Stimulated activated memory B cell treated with anti-CD40 and anti-IgM and Interleukin-4, amounts not matched to agents 10 μg/mL and 1 μg/mL and 100 μg/mL, for 72 hours (primary cell): ENCODE measurements around the gene RGS3.
A peak's percentile ranks its signal among the peaks of the same experiment; 100 is the strongest.

Source experiments
- ATAC-seq: fragments of 150-1000 bp; cut with Tn5 transposase; 2 replicates; pipeline ENCODE4 v1.10.0; 2021
- H3K27ac Mint-ChIP-seq: one replicate; pipeline ENCODE4 v1.8.0; 2022; ENCODE audit warnings: mild to moderate bottlenecking, mixed read lengths
- H3K27me3 Mint-ChIP-seq: one replicate; pipeline ENCODE4 v1.8.0; 2022; ENCODE audit warnings: mixed read lengths
- H3K36me3 Mint-ChIP-seq: one replicate; pipeline ENCODE4 v1.8.0; 2022; ENCODE audit warnings: mixed read lengths
- H3K4me1 Mint-ChIP-seq: one replicate; pipeline ENCODE4 v1.8.0; 2022; ENCODE audit warnings: mixed read lengths
- H3K4me3 Mint-ChIP-seq: one replicate; pipeline ENCODE4 v1.8.0; 2022; ENCODE audit warnings: mild to moderate bottlenecking, moderate library complexity, mixed read lengths
- H3K9me3 Mint-ChIP-seq: one replicate; pipeline ENCODE4 v1.8.0; 2022; ENCODE audit warnings: mixed read lengths

Gene RGS3

DNA sequence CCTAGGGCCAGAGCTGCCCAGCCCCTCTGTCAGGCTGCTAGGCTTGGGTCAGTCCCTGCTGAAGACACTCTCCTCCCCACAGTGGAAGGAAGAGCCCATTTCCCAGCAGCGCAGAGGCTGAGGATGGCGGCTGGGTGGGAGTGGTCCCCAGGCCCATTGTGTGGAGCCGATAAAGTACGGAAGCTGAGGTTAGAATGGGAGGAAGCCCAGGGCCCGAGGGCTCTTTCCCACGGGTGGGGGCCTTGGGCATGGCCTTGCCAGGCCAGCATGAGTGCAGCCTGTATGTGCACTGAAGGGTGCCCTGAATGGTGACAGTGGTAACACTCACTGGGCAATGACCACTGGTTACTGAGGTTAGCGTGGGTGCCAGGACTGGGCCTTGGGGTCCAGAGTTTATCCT is 125.9 kb downstream of the RGS3 start:
- peaks cover 38% of the 10 kb centered on the region for H3K36me3 Mint-ChIP-seq
- ATAC-seq = no peak
- H3K27ac Mint-ChIP-seq = peak overlapping the region; percentile 64
- H3K27me3 Mint-ChIP-seq = no peaks in the 10 kb centered on the region
- peaks cover 71% of the 10 kb centered on the region for H3K4me1 Mint-ChIP-seq
- no peak overlapping the region for H3K4me3 Mint-ChIP-seq
- H3K9me3 Mint-ChIP-seq = no peaks in the 10 kb centered on the region

DNA sequence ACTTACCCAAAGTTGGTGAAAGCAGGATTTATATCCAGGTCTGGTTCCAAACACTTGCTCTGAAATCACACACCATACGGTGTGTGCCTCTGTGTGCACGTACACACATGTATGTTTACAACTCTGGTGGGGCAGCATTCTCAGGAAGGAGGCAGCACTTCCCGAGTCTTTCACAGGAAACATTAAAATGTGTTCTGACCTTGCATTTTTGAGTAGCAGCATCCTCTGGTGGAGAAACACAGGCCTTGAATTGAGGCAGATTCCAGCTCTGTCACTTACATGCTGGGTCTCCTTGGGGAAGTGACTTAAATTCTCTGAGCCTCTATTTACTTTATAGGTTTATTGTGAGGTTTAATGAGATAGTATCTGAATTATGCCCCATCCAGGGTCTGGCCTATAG is 126.4 kb downstream of the RGS3 start:
- no peaks in the 10 kb centered on the region for H3K27me3 Mint-ChIP-seq
- H3K4me3 Mint-ChIP-seq = no peak overlapping the region
- ATAC-seq = no peak
- H3K9me3 Mint-ChIP-seq = no peaks in the 10 kb centered on the region
- no peak overlapping the region for H3K27ac Mint-ChIP-seq
- H3K36me3 Mint-ChIP-seq = peaks cover 37% of the 10 kb centered on the region
- peaks cover 68% of the 10 kb centered on the region for H3K4me1 Mint-ChIP-seq

DNA sequence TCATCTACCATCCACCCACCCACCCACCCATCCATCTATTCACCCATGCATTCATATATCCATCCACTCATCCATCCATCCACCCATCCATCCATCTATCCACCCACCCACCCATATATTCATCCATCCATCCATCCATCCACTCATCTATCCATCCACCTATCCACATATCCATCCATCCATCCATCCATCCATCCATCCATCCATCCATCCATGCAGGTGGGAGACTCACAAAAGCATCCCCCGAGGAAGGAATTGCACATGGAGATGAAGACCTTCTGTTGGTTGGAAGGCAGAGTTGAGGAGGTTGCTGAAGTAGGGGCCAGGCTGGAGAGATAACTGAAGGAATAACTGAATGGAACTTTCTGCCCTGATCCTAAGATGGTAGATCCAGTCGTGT is 126.9 kb downstream of the RGS3 start:
- H3K27me3 Mint-ChIP-seq = no peaks in the 10 kb centered on the region
- H3K36me3 Mint-ChIP-seq = peaks cover 37% of the 10 kb centered on the region
- peaks cover 72% of the 10 kb centered on the region for H3K4me1 Mint-ChIP-seq
- no peak overlapping the region for H3K27ac Mint-ChIP-seq
- no peaks in the 10 kb centered on the region for H3K9me3 Mint-ChIP-seq
- ATAC-seq = no peak
- H3K4me3 Mint-ChIP-seq = no peak overlapping the region

DNA sequence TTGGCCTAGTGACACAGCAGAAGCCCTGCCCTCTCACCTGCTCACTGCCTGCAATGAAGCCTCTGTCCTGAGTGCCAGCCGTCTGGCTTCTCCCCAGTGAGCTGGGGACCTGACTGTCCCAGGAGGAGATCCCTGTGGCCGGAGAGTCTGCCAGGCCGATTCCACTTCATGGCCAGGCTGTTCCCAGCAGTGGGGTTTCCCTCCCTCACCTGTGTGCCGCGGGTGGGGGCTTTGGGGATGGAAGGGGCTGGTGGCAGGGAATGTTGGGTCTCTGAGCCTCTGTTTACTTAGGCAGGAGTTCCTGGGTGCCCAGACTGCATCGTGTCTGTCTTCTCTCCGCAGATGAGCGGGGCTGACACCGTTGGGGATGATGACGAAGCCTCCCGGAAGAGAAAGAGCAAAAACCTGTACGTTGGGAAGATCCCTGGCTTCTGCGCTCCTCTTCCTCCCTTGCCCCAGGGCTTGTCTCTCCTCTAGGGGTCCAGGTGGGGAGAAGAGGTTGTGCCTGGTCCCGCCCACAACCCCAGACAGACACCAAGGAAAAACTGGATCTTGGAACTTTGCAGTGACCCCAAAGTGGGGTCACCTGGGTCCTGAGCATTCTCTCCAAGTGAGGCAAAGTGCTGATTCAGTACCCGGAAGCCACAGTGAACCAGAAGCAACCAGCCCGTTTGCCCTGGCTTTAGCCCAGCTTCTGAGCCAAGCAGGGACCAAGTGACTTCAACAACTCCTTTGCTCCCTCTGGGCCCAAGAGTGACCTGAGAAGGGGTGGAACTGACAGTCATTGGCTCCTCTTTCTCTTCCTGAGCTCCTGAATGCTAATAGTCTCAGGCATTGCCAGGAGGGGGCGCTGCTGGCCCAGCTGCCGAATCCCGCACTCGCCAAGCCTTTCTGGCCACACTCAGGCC is 127.7 kb downstream of the RGS3 start:
- Mint-ChIP-seq H3K27me3 (no peaks in the 10 kb centered on the region), H3K4me1 (peaks cover 68% of the 10 kb centered on the region), H3K9me3 (no peaks in the 10 kb centered on the region), H3K27ac (peak overlapping the region; percentile 48), H3K36me3 (peaks cover 37% of the 10 kb centered on the region), H3K4me3 (no peak overlapping the region)
- peak; percentile 76 for ATAC-seq

DNA sequence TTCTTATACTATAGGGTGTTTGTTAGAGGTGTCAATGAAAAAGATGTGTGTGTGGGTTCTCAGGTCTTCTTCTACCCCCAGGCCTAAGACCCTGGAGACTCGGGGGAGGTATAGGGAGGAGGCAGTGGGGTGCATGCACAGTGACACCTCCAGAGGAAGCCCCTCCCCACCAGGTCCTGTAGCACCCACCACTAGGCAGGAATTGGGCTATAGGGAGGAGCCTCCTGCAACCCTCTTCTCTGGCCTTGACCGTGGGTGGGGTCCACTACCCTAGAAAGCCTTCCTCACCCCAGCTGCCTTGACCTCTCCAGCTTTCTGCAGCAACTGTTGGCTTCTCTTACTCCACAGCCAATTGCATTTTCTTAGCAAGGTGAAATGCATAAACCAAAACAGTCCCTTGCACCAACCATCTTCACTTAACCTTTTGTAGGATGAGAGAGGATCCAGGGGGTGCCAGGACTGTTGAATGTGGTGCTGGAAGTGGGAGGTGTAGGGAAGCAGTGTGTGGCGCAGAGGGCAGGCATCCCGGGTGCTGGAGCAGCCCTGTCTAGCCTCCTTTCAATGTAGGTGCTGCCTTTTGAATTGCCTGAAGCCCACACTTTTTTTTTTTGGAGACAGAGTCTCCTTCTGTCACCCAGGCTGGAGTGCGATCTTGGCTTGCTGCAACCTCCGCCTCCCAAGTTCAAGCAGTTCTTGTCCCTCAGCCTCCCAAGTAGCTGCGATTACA is 128.5 kb downstream of the RGS3 start:
- Mint-ChIP-seq H3K27ac (peak overlapping the region; percentile 77), H3K4me3 (no peak overlapping the region), H3K4me1 (peaks cover 63% of the 10 kb centered on the region), H3K27me3 (no peaks in the 10 kb centered on the region), H3K9me3 (no peaks in the 10 kb centered on the region), H3K36me3 (peaks cover 38% of the 10 kb centered on the region)
- ATAC-seq = no peak

DNA sequence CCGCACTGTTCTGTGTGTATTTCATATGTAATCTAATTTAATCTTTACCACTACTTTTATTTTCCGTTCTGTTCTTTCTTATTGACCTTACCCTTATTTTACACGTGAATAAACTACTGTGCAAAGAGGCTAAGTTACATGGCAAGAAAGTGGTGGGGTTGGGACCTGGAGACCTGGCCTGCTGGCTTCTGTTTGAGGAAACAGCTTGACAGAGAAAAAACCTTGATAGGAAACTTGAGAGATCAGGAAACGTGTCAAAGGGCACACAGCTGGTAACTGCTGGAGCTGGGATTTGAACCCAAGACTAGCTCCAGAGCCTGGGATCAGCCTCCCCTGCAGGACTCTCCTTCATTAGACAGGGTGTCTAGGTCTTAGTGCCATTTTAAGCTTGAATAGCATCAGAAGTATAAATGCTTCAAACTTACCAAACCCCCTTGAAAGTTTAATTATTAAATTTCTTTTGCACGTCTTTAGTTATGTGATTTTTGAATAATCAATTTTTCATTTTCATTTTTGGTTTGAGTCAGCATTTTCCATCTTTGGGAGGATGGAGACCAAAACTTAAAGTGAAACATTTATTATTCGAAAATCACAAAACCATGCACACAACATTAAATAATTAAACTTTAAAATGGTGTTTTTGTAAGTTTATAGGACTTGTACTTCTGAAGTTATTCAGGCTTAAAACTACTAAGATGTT is 129.5 kb downstream of the RGS3 start:
- Mint-ChIP-seq H3K36me3 (peaks cover 48% of the 10 kb centered on the region), H3K4me1 (peaks cover 63% of the 10 kb centered on the region), H3K27me3 (no peaks in the 10 kb centered on the region), H3K9me3 (no peaks in the 10 kb centered on the region), H3K4me3 (no peak overlapping the region), H3K27ac (peak overlapping the region; percentile 77)
- no peak for ATAC-seq

DNA sequence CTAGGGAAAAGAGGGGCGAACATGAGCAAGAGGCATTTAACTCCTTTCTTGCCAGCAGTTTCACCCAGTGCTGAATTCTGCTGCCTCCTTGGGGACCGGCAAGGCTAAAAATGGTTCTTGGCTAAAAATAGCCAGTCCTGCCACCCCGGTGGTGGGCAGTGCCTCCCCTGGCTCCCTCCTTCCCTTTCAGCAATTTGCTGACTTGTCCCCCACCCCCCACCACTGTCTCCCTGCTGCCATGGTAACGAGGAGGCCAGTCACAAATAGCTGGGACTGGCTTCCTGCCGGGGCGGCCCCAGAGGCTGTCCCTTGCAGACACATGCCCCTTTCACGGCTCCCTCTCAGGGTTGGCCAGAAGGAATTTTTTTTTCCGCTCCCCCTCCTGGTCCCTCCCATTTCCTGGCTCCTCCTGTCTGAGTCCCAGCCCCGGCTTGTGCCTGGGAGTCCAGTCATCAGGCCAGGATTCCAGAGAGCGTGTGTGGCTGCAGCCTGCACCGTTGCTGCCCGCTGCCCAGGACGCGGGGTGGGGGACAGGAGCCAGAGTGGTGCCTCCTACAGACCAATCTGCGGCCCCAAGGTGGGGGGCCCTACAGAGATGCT is 130.3 kb downstream of the RGS3 start:
- H3K9me3 Mint-ChIP-seq = no peaks in the 10 kb centered on the region
- H3K27me3 Mint-ChIP-seq = no peaks in the 10 kb centered on the region
- H3K36me3 Mint-ChIP-seq = peaks cover 53% of the 10 kb centered on the region
- peaks cover 63% of the 10 kb centered on the region for H3K4me1 Mint-ChIP-seq
- peak overlapping the region; percentile 80 for H3K4me3 Mint-ChIP-seq
- peak overlapping the region; percentile 77 for H3K27ac Mint-ChIP-seq
- ATAC-seq = peak; percentile 79

DNA sequence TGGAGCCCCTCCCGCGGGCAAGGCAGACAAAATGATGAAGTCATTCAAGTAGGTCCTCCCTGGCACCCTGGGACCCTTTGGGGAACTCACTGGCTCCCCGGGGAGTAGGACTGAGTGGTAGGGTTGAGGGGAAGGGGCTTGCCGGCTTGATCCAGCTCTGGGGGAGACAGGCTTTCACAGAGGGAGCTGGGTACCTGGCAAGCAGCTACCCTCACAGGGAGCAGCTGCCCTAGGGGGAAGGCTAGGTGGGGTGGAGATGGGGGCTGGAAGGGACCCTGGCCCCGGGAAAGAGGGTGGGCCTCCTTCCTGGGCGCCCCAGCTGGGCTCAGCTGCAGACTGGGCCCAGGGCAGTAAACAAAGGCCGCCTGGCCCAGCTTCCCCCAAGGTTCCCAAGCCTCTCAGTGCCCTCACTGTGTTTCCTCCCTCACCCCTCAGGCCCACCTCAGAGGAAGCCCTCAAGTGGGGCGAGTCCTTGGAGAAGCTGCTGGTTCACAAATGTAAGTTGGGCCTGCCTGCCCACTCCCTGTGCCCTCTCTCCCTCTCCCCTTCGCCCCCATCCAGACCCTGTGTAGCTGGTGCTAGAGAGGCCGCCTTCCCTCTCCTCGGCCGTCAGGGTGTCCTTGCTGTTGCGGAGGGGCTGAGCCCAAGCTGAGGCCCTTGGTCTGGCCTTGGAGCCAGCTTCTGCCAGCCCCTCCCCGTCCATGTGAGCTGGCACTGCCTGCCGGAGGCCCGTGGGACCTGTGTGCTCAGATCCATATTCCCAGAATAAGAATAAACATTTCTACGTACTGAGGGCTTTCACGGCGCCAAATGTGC is 131.2 kb downstream of the RGS3 start:
- no peak for ATAC-seq
- Mint-ChIP-seq H3K36me3 (peaks cover 53% of the 10 kb centered on the region), H3K9me3 (no peaks in the 10 kb centered on the region), H3K27ac (peak overlapping the region; percentile 77), H3K27me3 (no peaks in the 10 kb centered on the region), H3K4me1 (peaks cover 54% of the 10 kb centered on the region), H3K4me3 (peak overlapping the region; percentile 80)

DNA sequence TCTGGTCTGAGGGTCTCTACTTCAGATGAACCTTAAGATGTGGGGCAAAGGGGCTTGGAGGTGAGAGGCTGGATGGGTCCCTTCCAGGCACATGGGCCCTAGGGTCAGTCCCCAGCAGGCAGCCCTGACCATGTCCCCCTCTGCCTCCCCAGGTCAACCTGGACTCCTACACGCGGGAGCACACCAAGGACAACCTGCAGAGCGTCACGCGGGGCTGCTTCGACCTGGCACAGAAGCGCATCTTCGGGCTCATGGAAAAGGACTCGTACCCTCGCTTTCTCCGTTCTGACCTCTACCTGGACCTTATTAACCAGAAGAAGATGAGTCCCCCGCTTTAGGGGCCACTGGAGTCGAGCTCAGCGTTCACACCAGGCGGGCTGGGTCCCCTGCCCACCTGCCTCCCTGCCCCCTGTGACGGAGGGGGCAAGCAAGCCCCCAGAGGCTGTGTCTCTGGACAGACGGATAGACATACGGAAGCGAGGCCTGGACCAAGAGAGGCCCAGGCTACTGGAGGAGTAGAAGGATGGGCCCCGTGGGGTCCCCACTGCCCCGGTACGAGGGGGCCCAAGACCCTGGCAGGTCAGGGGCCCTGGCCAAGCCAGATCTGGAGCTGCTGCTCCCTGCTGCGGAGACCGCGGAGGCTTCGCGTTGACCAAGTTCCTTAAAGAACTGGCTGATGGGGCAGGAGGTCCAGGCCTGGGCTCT is 133.2 kb downstream of the RGS3 start:
- peaks cover 46% of the 10 kb centered on the region for H3K4me1 Mint-ChIP-seq
- no peak overlapping the region for H3K4me3 Mint-ChIP-seq
- no peaks in the 10 kb centered on the region for H3K27me3 Mint-ChIP-seq
- no peak for ATAC-seq
- no peak overlapping the region for H3K27ac Mint-ChIP-seq
- H3K9me3 Mint-ChIP-seq = no peaks in the 10 kb centered on the region
- peaks cover 47% of the 10 kb centered on the region for H3K36me3 Mint-ChIP-seq

DNA sequence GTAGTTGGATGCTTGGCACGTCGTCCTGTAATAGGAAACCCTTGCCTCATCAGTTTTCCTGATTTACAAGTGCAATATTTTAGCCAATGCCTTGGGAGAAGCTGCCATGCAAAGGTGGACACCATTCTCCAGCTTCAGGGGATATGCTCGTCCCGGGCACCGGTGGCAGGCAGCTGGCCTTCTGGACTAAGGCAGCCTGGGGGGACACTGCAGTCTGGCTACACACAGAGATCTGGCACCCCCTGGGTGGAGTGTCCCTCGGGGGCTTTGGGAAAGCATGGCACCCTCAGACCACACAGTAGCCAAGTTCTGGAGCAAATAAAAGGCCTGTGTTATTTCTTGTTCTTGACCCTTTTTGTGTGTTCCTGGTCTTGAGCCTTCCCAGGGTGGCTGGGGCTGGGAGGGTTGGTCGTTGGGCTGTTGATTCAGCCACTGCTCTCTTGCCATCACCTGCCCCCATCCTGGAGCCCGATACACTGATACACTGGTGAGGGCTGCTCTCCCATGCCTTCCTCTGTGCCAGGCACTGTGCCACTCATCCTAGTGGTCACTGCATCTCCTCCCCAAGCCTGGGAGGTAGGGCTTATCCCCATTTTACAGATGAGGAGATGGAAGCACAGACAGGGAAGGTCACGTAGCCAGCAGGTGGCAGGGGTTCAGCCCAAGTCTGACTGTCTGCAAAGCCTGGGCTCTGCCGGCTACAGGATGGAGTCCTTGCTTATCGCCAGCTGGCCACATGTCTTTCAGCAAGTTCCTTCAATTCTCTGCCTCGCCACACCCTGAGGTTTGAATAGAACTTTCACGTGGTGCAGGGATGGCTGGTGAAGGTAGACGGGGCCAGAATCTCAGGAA is 134.1 kb downstream of the RGS3 start:
- no peak for ATAC-seq
- H3K4me3 Mint-ChIP-seq = no peak overlapping the region
- H3K36me3 Mint-ChIP-seq = peaks cover 47% of the 10 kb centered on the region
- H3K27me3 Mint-ChIP-seq = no peaks in the 10 kb centered on the region
- H3K27ac Mint-ChIP-seq = peak overlapping the region; percentile 15
- peaks cover 46% of the 10 kb centered on the region for H3K4me1 Mint-ChIP-seq
- H3K9me3 Mint-ChIP-seq = no peaks in the 10 kb centered on the region

DNA sequence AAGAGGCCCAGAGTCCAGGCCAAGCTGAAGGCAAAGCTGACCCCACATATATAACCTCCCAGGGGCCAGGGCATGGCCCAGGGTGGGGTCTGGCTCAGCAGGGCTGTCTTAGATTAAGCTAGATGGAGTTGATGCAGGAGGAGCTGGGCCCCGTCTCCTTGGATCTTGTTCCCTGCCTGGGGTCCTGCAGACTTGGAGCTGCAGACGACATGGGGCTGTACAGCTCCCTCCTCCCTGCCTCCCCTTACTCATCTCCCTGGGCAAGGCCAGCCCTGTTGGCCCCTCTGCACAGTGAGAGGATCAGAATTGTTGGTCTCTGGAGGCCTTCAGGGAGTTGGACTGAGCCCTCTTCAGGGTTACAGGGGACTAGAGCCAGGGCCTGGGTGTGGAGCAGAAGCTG is 134.9 kb downstream of the RGS3 start:
- Mint-ChIP-seq H3K4me1 (peaks cover 47% of the 10 kb centered on the region), H3K27me3 (no peaks in the 10 kb centered on the region), H3K4me3 (no peak overlapping the region), H3K36me3 (peaks cover 47% of the 10 kb centered on the region), H3K9me3 (no peaks in the 10 kb centered on the region), H3K27ac (peak overlapping the region; percentile 15)
- no peak for ATAC-seq

DNA sequence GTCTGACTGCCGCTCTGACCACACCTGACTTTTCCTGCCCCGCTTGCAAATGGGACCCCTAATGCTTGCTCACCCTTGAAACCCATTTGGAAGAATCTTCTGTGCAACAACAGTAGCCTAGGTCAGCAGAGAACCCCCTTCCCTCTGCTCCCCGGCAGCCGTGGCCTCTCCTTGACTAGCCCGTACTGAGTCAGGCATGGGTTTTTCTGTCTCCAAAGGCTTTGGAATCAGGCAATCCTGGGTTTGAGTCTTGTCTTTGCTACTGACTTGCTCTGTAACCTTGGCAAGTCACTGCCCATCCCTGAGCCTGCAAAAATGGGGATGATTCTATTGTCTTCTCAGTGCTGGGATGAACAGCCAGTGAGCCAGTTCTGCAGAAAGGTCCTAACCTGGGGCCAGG is 135.4 kb downstream of the RGS3 start:
- Mint-ChIP-seq H3K9me3 (no peaks in the 10 kb centered on the region), H3K27me3 (no peaks in the 10 kb centered on the region), H3K4me3 (no peak overlapping the region), H3K4me1 (peaks cover 47% of the 10 kb centered on the region), H3K27ac (no peak overlapping the region), H3K36me3 (peaks cover 45% of the 10 kb centered on the region)
- no peak for ATAC-seq

DNA sequence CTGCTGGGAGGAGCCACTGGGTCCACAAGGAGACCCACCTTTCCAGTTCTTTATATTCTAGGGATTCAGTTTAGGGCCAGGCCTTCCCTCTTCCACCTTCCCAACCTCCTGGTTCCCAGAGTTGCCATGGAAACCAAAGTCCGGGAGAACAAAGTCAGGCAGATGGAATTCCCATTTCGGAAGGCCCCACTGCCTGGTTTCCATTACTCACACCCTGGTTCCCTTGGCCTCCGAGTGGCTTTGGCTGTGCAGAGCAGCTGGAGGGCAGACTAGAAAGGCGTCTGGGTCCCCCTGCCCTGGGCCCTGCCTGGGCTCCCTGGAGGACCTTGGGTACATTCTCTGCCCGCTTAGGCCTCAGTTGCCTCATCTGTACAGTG is 136.1 kb downstream of the RGS3 start:
- peaks cover 39% of the 10 kb centered on the region for H3K36me3 Mint-ChIP-seq
- H3K27me3 Mint-ChIP-seq = no peaks in the 10 kb centered on the region
- H3K9me3 Mint-ChIP-seq = no peaks in the 10 kb centered on the region
- no peak overlapping the region for H3K4me3 Mint-ChIP-seq
- H3K4me1 Mint-ChIP-seq = peaks cover 44% of the 10 kb centered on the region
- H3K27ac Mint-ChIP-seq = no peak overlapping the region
- ATAC-seq = no peak
